HG03039 (cell line): ENCODE data around the gene SLC6A17.

ENCODE experiments used
- ATAC-seq: cut with Tn5 transposase; IDR thresholded peaks from one replicate; pipeline ENCODE4 v1.9.1; 2021; ENCODE audit warnings: mild to moderate bottlenecking, moderate library complexity; ENCODE audit not compliant: unreplicated experiment

SLC6A17 gene

DNA sequence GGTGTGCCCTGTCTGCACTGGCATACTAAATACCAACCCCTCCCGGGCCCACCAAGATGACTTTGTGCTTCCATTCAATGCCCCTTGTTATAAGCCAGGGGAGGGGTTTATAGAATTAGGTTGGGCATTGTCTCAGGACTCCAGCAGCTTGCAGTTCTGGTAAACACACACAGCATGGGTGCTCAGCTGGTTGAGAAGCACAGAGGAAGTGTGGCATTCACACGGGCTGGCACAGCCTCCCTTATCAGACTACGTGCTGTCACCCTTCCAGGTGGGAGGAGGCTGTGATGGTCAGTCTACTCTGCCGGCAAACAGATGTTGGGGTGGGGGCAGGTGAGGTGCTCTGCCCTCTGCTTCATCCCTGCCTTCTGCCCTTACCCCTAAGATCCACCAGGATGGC is 15.0 kb upstream of the SLC6A17 start:
- no peak for ATAC-seq

DNA sequence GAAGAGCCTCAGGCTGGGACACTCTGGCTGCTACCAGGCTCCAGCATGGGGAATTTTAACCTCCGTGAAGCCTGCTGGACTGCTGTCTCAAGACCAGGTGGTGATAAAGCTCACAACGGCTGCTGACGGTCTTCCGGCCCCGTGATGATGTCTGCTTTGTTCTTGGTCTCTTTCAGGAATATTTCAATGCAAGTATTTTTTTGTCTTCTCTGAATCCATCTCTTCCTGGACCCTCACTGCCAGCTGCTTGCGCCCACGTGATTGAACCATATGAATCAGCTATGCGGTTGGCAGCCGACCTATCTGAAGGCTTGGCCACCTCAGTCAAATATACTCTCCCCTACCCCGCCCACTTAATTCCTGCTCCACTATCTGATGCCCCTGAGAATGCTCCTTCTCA is 14.6 kb upstream of the SLC6A17 start:
- no peak for ATAC-seq

DNA sequence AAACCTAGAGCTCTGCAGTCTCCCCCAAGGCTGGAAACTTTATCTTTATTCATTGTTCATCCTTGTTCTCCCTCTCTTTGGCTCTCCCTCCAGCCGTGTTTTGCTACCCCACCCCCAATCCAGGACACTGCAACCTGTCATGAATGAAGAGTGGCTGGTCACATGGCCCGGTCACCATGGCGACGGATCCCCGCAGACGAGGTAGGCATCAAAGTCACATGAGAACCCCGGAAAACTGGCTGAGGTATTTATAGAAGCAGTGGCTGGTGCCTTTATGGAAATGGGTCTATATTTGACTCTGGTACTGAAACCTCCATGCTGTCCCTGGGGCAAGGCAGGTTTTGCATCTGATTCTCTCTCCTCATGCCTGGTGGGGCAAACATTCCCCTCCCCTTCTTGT is 13.4 kb upstream of the SLC6A17 start:
- ATAC-seq, result no peak

DNA sequence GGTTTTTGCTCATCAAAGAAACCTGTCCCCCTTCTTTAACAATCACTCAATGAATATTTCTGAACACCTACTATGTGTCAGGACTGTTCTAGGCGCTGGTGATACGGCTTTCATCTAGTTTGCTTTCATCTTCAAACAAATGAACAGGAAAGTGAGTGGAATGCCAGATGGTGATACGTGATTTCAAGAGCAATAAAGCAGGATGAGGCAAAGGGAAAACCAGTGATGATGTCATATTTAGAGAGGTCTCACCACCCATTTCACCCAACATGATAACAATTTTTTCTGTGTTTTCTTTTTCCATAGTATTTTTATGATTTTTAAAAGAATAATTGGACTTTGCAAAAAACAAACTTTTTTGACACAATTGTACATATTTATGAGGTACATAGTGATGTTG is 11.3 kb upstream of the SLC6A17 start:
- ATAC-seq, result no peak

DNA sequence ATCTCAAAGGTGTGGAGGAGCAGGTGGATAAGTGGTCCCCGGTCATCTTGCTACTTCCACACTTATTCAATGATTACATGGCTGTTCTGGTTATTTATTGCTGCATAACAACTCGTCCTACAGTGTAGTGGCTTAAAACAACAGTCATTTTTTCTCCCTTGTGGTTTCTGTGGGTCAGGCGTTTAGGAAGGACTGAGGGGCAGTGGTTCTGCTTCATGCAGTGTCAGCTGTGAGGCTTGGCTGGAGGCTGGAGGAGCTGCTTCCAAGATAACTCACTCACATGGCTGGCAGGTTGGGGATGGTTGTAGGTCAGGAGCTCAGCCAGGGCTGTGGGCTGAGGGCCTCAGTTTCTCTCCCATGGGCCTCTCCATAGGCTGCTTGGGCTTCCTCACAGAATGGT is 5.9 kb upstream of the SLC6A17 start:
- ATAC-seq, result no peak

- ATAC-seq, result no peak
These were observed 1.3 kb upstream of the SLC6A17 start for GRCh38 chr1:110148961-110149360.

DNA sequence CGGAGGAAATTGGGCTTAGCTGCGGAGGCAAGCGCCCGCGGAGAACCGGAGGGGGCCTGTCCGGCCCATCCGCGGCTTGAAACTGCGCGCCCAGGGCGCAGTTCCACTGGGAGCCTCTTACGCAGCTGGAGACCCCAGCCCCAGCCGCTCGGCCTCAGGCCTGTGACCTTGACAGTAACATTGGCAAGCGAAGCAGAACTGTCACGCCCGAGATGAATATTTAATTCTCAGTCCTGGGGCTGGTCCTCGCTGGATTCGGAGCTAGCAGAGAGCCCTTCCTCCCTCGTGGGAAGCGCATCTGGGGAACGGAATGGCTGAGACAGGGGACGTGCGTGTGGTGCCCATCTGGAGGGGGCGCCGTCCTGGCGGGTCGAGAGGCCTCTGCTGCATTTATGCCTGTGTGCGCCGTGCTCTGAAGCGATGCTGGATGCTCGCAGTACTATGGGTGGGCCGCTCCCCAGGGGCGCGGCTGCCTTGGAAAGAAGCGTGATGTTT is 928 bp downstream of the SLC6A17 start:
- ATAC-seq, result no peak

GRCh38 chr1:110152133-110152785 is 2.0 kb downstream of the SLC6A17 start:
- no peak for ATAC-seq

GRCh38 chr1:110153407-110153950 is 3.2 kb downstream of the SLC6A17 start:
- ATAC-seq, result no peak

GRCh38 chr1:110155878-110156522 is 5.7 kb downstream of the SLC6A17 start:
- no peak for ATAC-seq

DNA sequence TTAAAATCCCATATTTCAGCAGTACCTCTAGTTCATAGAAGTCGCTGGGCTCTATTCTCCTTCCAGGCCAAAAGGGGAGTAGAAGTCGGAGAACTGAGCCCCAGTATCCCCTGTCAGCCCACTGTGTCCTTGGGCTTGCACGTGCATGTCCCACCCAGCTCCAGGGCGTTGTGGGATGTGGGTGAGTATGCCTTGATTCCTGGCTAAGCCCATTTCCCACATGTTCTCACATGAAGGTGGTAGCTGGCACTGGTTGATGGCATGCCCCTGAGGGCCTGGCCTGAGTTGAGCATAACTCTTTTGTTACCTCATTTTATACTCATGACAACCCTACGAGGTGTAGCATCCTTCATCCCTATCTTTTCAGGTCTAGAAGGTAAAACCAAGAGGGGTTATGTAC is 8.0 kb downstream of the SLC6A17 start:
- ATAC-seq, result no peak

DNA sequence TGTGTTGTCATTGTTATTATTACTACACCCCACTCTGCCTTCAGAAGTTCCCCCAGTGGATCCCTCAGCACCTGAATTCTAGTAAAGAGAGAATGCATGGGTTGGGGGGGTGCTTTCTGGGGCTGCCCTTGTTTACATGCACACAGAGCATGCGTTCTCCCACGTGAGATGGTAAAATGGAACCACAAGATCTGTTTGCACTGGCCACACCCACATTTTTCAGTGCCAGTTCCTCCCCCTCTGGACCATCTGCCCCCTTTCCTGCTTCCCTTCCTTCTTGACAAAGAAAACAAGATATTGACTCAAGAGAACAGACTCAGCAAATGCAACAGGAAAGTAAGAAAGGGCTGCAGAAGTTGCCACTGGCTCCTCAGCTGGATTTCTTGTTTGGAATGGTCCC is 8.9 kb downstream of the SLC6A17 start:
- ATAC-seq, result no peak

DNA sequence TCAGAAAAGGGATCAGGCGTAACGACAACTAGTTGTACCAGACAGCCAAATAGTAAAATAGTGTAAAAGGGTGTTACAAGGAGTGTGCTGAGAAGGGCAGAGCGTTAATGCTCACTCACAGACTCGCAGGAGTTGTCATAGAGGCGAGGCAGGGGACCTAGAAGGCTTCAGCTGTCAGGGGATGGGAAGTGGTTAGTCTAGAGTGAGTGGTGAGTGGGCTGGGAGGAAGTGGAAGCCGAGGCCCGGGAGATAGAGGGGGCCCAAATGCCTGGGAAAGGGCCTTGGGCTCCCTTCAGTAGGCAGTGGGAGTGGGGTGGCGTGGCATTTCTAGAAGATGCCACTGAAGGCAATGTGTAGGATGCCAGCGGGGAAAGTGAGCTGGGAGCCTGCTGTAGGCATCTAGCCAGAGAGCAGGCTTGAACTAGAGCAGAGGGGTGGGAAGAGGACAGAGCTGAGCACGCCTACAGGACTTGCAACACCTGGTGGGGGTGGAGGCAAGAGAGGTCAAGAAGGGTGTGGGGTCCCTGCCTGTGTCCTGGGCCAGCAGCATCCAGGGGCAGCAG is 10.3 kb downstream of the SLC6A17 start:
- ATAC-seq, result no peak

- ATAC-seq, result no peak
These were observed 10.9 kb downstream of the SLC6A17 start for GRCh38 chr1:110161165-110161564.

DNA sequence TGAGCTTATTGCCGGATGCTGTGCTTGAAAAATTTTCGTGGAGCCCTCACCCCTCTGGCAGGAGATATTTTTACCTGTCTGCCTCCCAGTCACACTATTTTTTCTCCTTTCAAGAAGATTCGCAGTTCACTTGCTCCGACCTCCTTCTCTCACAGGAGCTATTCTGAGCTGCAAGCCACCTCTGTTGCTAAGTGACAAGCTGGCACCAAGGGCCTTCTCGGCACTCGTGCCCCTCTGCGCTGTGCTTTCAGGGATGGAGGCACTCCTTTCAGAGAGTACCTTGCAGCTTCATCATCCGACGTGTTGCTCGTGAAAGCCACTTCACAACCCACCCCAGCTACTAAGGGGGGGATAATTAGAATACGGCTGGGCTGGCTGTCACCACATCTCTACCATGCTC is 11.6 kb downstream of the SLC6A17 start:
- ATAC-seq, result no peak

GRCh38 chr1:110163591-110163990 is 13.3 kb downstream of the SLC6A17 start:
- no peak for ATAC-seq

DNA sequence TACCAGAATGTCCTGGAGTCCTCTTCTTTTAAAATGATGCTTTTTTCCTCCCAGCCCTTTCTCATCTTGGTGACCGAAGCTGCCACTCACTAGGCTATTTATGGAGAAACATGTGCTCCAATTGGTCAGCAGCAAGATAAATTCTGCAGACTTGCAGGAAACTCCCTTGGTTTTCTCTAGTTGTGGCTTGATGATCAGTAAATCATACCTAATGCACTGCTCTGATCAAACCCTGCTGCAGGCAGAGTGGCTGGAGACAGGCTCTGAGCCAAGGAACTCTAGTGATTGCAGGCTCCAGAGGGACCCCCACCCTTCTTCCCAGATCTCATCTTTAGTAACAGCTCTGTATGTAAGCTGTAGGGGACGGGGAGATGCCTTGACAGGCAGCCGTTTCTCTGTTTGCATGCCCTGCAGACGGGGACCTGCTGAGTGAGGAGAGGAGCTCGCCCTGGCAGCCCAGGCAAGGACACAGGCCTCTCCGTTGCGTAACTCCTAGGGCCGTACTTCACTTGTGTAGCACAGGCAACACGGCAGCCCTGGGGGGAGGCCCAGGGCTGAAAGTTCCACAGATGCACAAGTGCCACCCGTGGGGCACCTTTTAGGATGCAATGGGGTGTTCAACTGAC is 14.5 kb downstream of the SLC6A17 start:
- ATAC-seq, result no peak

- no peak for ATAC-seq
These were observed 15.5 kb downstream of the SLC6A17 start for GRCh38 chr1:110165761-110166231.

- ATAC-seq, result no peak
These were observed 16.6 kb downstream of the SLC6A17 start for GRCh38 chr1:110166861-110167260.

DNA sequence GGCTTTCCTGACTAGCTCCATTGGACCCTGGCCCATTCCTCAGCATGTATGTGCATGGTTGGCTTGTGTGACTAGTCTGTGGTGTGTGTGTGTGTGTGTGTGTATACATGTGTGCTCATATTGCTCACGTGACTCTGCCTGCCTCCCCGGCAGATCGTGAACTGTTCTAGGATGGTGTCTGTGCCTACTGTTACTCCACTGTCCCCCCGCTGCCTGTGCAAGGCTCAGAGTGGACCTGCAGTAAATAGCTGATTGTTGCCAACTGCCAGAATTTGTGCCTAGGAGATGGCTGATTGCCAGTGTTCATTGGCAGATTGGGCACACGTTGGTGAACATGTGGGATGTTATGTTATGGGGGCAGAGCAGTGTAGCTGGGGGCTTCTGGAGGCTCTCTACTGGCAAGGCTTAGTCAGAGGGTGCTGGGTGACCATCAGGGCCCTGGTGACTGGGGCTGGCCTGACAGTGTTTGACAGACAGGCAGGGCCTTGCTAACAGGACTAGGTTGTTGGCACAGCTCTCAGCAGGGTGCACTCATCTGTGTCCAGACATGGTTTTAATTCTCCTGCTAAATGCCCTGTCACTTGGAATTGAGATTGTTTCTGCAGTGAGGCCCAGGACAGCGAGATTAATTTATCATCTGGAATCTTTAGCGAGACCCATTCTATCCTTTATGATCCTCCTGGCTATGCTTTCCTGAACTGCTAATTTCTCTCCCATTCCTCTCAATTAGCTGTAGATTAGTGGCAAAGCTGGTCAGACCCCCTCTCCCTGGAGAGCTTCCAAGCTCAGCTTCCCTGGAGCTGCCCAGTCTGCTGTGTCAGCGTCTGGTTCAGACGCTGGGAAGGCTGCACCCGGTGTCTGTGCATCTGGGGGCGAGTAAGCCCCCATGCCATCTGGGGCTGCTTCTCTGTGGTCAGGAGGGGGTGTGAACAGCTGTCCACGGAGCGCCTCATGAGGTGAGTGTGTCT is 20.8 kb downstream of the SLC6A17 start:
- no peak for ATAC-seq
